GM10266 (cell line): ENCODE results near the gene GALNT9.
"Not testable (repeated sequence)": the region's sequence is repeated elsewhere in the genome, so short reads cannot be mapped to it uniquely, and the experiment has no call there.

ENCODE experiments used
- DNase-seq: peaks from one replicate; pipeline ENCODE4 v3.0.0; 2012; ENCODE audit errors: extremely low spot score
- TF ChIP-seq, protein P1 (sequence below): IDR thresholded peaks from 2 replicates; pipeline ENCODE4 v1.5.1; 2012; ENCODE audit warnings: mild to moderate bottlenecking, low read depth; ENCODE audit not compliant: control insufficient read depth, insufficient read depth; ENCODE audit errors: missing control alignments

Gene GALNT9

GRCh38 chr12:132302466-132303358 lies 26.7 kb downstream of the GALNT9 start:
- DNase-seq = no peak
- TF ChIP-seq, protein P1, sequence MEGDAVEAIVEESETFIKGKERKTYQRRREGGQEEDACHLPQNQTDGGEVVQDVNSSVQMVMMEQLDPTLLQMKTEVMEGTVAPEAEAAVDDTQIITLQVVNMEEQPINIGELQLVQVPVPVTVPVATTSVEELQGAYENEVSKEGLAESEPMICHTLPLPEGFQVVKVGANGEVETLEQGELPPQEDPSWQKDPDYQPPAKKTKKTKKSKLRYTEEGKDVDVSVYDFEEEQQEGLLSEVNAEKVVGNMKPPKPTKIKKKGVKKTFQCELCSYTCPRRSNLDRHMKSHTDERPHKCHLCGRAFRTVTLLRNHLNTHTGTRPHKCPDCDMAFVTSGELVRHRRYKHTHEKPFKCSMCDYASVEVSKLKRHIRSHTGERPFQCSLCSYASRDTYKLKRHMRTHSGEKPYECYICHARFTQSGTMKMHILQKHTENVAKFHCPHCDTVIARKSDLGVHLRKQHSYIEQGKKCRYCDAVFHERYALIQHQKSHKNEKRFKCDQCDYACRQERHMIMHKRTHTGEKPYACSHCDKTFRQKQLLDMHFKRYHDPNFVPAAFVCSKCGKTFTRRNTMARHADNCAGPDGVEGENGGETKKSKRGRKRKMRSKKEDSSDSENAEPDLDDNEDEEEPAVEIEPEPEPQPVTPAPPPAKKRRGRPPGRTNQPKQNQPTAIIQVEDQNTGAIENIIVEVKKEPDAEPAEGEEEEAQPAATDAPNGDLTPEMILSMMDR = no peak

GRCh38 chr12:132300789-132301722 lies 28.3 kb downstream of the GALNT9 start:
- DNase-seq = no peak
- TF ChIP-seq, protein P1 = no peak

- TF ChIP-seq, protein P1 = no peak
These were observed 33.3 kb downstream of the GALNT9 start for GRCh38 chr12:132296063-132296462.

GRCh38 chr12:132295561-132295960 lies 33.8 kb downstream of the GALNT9 start:
- not testable (repeated sequence) for DNase-seq

More at GRCh38 chr12:132296063-132296462, 33.3 kb downstream of the GALNT9 start:
- DNase-seq = no peak

DNA sequence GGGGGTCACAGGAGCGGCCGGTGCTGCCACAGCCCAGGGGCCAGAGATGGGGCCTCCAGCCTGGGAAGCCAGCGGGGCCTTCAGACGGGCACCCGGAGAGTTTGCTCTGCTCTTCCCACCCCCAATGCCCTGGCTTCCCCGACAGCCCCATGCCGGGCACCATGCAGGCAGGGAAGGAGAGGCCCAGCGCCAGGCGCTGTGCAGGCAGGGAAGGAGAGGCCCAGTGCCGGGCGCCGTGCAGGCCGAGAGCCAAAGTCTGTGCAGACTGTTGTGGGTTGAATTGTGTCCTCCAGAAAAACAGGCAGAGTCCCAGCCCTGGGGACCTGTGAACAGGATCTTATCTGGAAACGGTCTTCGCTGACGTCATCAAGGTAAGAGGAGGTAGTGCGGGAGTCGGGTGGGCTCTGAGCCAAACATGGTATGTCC lies 34.3 kb downstream of the GALNT9 start:
- DNase-seq = no peak
- TF ChIP-seq, protein P1 = no peak

DNA sequence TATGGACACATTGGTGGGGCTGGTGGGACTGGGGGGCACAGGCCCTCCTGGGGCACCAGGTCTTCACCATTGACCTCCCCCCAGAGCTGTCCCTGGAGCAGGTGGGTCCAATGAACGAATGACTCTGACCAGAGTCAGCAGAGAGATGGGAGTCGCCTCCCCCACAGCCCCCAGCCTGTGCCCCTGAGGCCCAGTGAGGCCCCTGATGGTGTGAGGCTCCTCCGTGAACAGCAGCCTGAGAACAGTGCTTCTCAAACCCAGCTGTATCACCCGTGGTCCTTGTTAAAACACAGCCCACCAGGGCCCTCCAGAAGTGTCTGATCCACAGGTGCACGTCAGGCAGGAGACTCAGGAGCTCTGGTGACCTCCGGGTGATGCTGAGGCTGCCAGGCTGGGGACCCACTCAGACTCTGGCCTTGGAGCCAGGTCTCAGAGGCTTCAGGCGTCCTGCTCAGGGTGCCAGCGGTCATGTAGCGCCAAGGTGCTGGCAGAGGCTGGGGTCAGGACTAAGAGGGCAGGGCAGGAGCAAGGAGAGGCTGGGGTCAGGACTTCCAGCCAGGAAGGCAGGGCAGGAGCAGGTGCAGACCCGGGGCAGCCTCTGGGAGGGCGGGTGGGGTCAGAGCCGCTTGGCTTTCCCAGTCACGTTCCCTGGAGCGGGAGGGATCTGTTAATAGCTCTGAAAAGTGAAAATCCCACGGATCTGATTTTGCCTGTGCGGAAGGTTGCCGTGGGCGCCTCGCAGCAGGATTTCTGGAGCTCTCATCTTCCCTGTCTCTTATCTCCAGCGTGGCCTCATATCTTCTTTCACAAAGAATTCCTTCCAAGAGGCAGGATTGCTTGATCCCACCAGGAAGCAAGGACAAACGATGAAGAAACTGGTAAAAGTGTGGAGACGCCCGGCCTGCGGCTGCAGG lies 35.0 kb downstream of the GALNT9 start:
- no peak for DNase-seq
- TF ChIP-seq, protein P1 = no peak
